ENCODE results near the gene CAMK2A.
A peak's percentile ranks its signal among the peaks of the same experiment; 100 is the strongest.

The CAMK2A gene

GRCh38 chr5:150190503-150190979 is 99.0 kb downstream of the CAMK2A start:
- no peak for DNase-seq

- no peak for DNase-seq
Measured at GRCh38 chr5:150189728-150190502, 99.7 kb downstream of the CAMK2A start, which contains the start of gene SLC6A7. Gene SLC6A7, plus strand, starts transcription at chr5:150190062. Its CDS starts 266 bp downstream, at chr5:150190328.

- DNase-seq: no peak
Measured at GRCh38 chr5:150189326-150189725, 100.2 kb downstream of the CAMK2A start.

- no peak for DNase-seq
Measured at GRCh38 chr5:150188146-150188842, 101.3 kb downstream of the CAMK2A start.

GRCh38 chr5:150186897-150187296 is 102.7 kb downstream of the CAMK2A start:
- no peak for DNase-seq

- no peak for DNase-seq
Measured at GRCh38 chr5:150186137-150186536, 103.4 kb downstream of the CAMK2A start.

GRCh38 chr5:150184990-150185912 is 104.3 kb downstream of the CAMK2A start:
- no peak for DNase-seq

GRCh38 chr5:150184006-150184405 is 105.6 kb downstream of the CAMK2A start:
- no peak for DNase-seq

- no peak for DNase-seq
Measured at GRCh38 chr5:150183436-150183835, 106.1 kb downstream of the CAMK2A start.

GRCh38 chr5:150182774-150183173 is 106.8 kb downstream of the CAMK2A start:
- DNase-seq: no peak

GRCh38 chr5:150181766-150182545 is 107.6 kb downstream of the CAMK2A start:
- no peak for DNase-seq

GRCh38 chr5:150181027-150181426 is 108.5 kb downstream of the CAMK2A start:
- DNase-seq: no peak

GRCh38 chr5:150180241-150181026 is 109.1 kb downstream of the CAMK2A start:
- DNase-seq: peak in 53 of 56 donors; percentile 8 to 90 (median 65)

- no peak for DNase-seq
Measured at GRCh38 chr5:150179019-150179620, 110.5 kb downstream of the CAMK2A start.

GRCh38 chr5:150178262-150178661 is 111.3 kb downstream of the CAMK2A start:
- no peak for DNase-seq

GRCh38 chr5:150177721-150178120 is 111.9 kb downstream of the CAMK2A start:
- DNase-seq: no peak

- DNase-seq: no peak
Measured at GRCh38 chr5:150176745-150177477, 112.7 kb downstream of the CAMK2A start.

- no peak for DNase-seq
Measured at GRCh38 chr5:150175536-150175935, 114.0 kb downstream of the CAMK2A start.

- DNase-seq: no peak
Measured at GRCh38 chr5:150175076-150175475, 114.5 kb downstream of the CAMK2A start.

All from amygdala (tissue), 56 donors.